MM.1S (cell line): ENCODE data around the gene TEX44.

Experiments
- CTCF ChIP-seq: fragments of 300-600 bp; sonication (generic); IDR thresholded peaks from 2 replicates; pipeline ENCODE4 v1.5.1; 2016; ENCODE audit warnings: antibody characterized with exemption, low read length, mixed read lengths
- EZH2 ChIP-seq: fragments of 300-600 bp; sonication (generic); optimal IDR thresholded peaks from 2 replicates; pipeline ENCODE3; 2017; ENCODE audit warnings: low read depth, mild to moderate bottlenecking, antibody characterized with exemption, low read length, mixed read lengths
- EZH2phosphoT487 ChIP-seq: fragments of 300-600 bp; sonication (generic); IDR thresholded peaks from 2 replicates; pipeline ENCODE4 v1.6.1; 2018; ENCODE audit warnings: antibody characterized with exemption, low read length

DNA sequence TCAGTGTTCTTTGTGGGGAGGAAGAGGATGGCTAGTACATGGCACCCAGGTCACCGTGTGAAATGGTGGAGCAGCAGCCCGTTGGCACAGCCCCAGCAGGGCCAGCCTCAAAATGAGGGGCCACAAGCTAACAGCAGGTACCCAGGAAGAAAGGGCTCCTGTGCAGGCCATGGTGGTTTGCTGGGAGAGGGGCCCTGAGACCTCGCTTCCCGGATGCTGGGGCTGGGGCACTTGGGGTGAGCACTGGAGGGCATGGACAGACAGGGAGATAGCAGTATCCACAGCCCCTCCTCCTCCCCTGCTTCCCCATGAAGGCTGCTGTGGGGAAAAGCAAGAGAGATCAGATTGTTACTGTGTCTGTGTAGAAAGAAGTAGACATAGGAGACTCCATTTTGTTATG is 16.2 kb upstream of the TEX44 start:
- TF ChIP-seq CTCF (no peak), EZH2phosphoT487 (no peak), EZH2 (no peak)
